C4-2B (cell line): ENCODE results near the gene COX17.
A peak's percentile ranks its signal among the peaks of the same experiment; 100 is the strongest.

ENCODE experiments used
- ZFX ChIP-seq: fragments of 450-650 bp; IDR thresholded peaks from 2 replicates; pipeline ENCODE4 v1.6.1; 2017
- TF ChIP-seq, protein P1 (sequence below): fragments of 450-650 bp; conservative IDR thresholded peaks from 2 replicates; pipeline ENCODE4 v1.5.1; 2017; ENCODE audit warnings: mild to moderate bottlenecking

DNA sequence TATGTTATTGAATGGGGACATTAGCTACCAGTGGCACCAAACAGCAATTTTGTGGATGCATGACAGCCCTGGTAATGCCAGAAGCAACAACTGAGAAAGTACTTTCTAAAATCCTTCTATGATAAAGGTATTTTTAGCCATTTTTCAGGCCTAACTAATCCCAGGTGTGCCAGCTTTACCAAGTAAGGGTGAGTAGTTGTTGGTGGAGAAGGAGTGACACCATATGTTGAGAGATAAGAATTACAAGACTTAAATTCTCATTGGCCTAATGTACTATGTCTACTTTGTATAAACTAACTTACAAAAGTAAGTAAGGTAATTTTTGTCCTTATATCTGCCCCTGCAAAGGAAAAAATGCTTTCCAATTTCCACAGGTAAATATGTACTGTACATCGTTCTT is 4.1 kb upstream of the COX17 start:
- TF ChIP-seq, protein P1, sequence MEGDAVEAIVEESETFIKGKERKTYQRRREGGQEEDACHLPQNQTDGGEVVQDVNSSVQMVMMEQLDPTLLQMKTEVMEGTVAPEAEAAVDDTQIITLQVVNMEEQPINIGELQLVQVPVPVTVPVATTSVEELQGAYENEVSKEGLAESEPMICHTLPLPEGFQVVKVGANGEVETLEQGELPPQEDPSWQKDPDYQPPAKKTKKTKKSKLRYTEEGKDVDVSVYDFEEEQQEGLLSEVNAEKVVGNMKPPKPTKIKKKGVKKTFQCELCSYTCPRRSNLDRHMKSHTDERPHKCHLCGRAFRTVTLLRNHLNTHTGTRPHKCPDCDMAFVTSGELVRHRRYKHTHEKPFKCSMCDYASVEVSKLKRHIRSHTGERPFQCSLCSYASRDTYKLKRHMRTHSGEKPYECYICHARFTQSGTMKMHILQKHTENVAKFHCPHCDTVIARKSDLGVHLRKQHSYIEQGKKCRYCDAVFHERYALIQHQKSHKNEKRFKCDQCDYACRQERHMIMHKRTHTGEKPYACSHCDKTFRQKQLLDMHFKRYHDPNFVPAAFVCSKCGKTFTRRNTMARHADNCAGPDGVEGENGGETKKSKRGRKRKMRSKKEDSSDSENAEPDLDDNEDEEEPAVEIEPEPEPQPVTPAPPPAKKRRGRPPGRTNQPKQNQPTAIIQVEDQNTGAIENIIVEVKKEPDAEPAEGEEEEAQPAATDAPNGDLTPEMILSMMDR: peak; percentile 82
- no peak for TF ChIP-seq ZFX
